H1 (cell line): ENCODE data around the gene MINAR1. TPM values are rescaled to one million over a fixed set of nuclear protein-coding genes. Genes with fewer than 3 reads are reported as not detected.

ENCODE experiments used
- CTCF ChIA-PET: fragments of 300-600 bp; sonication (Branson Sonifier 250); formaldehyde crosslinking; loops from one replicate; lab custom pipeline; 2021; ENCODE audit not compliant: partially characterized antibody; lab: Charles Lee
- POLR2A ChIA-PET: fragments of 300-600 bp; sonication (Branson Sonifier 250); formaldehyde crosslinking; loops from one replicate; lab custom pipeline; 2021; ENCODE audit warnings: inconsistent platforms; ENCODE audit not compliant: partially characterized antibody; lab: Charles Lee
- DNase-seq, 2 experiments: peaks; one replicate each; pipeline versions ENCODE4 v3.0.0 to v3.0.0-alpha.2; 2010 to 2022; ENCODE audit warnings: low spot score in 2 of 2, low read depth in 1 of 2, mixed read lengths in 1 of 2
- FAIRE-seq: peaks from 2 replicates; lab custom pipeline; 2011; peaks lifted over from hg19 to GRCh38; lab: Jason Lieb, UNC
- H2AFZ ChIP-seq: 2 replicates; pipeline ENCODE4 v1.8.1; 2012; ENCODE audit warnings: low read length, inconsistent platforms
- H2AK5ac ChIP-seq: 2 replicates; pipeline ENCODE4 v1.6.1; 2013; ENCODE audit warnings: low read depth, low read length
- H2BK120ac ChIP-seq: replicated peaks from 2 replicates; pipeline ENCODE3; 2013; ENCODE audit warnings: low read depth, low read length, inconsistent platforms
- H2BK12ac ChIP-seq: 2 replicates; pipeline ENCODE4 v1.6.1; 2013; ENCODE audit warnings: low read depth, low read length
- H2BK15ac ChIP-seq: 2 replicates; pipeline ENCODE4 v1.6.1; 2013; ENCODE audit warnings: low read length
- H2BK20ac ChIP-seq: 2 replicates; pipeline ENCODE4 v1.6.1; 2013; ENCODE audit warnings: low read length
- H2BK5ac ChIP-seq: 2 replicates; pipeline ENCODE4 v1.6.1; 2013; ENCODE audit warnings: low read depth, low read length
- H3K14ac ChIP-seq: 2 replicates; pipeline ENCODE4 v1.6.1; 2013; ENCODE audit warnings: inconsistent platforms; ENCODE audit not compliant: insufficient read length
- H3K18ac ChIP-seq: 2 replicates; pipeline ENCODE4 v1.6.1; 2013; ENCODE audit warnings: low read length; ENCODE audit errors: extremely low read depth
- H3K23ac ChIP-seq: 2 replicates; pipeline ENCODE4 v1.6.1; 2013; ENCODE audit warnings: inconsistent platforms; ENCODE audit not compliant: insufficient read length
- H3K23me2 ChIP-seq: 2 replicates; pipeline ENCODE4 v1.6.1; 2013; ENCODE audit warnings: low read depth, low read length
- H3K27ac ChIP-seq: 2 replicates; pipeline ENCODE4 v1.6.1; 2011; ENCODE audit warnings: low read depth, low read length, inconsistent platforms
- H3K27me3 ChIP-seq, 4 experiments: replicated peaks in 1 of 4; 1 replicate in 1 of 4; 2 replicates in 3 of 4; pipeline versions ENCODE4 v1.6.1 to v1.8.1; 2011 to 2013; ENCODE audit warnings: low read length in 3 of 4, mild to moderate bottlenecking in 3 of 4, inconsistent platforms in 2 of 4, mixed read lengths in 2 of 4, moderate library complexity in 1 of 4; ENCODE audit not compliant: control insufficient read depth in 3 of 4, insufficient read depth in 3 of 4; ENCODE audit errors: extremely low read depth in 1 of 4
- H3K36me3 ChIP-seq, 4 experiments: 2 replicates each; pipeline versions ENCODE4 v1.6.1 to v1.8.1; 2011 to 2013; ENCODE audit warnings: mild to moderate bottlenecking in 4 of 4, low read length in 3 of 4, moderate library complexity in 2 of 4, control low read depth in 1 of 4, inconsistent platforms in 1 of 4; ENCODE audit not compliant: insufficient read depth in 4 of 4, control insufficient read depth in 2 of 4
- H3K4ac ChIP-seq: replicated peaks from 2 replicates; pipeline ENCODE3; 2013; ENCODE audit warnings: low read length, low read depth, mixed read lengths, inconsistent platforms; ENCODE audit not compliant: insufficient read length
- H3K4me1 ChIP-seq, 4 experiments: replicated peaks in 1 of 4; 1 replicate in 1 of 4; 2 replicates in 3 of 4; pipeline versions ENCODE4 v1.6.1 to v1.8.1; 2011 to 2013; ENCODE audit warnings: low read length in 3 of 4, inconsistent platforms in 2 of 4, mixed read lengths in 1 of 4; ENCODE audit not compliant: insufficient read depth in 4 of 4, control insufficient read depth in 3 of 4
- H3K4me2 ChIP-seq, 2 experiments: 2 replicates each; pipeline versions ENCODE4 v1.6.1 to v1.8.1; 2011 to 2013; ENCODE audit warnings: low read depth in 2 of 2, low read length in 2 of 2, control low read depth in 1 of 2, inconsistent platforms in 1 of 2, mild to moderate bottlenecking in 1 of 2; ENCODE audit not compliant: insufficient read depth in 1 of 2
- H3K4me3 ChIP-seq, 4 experiments: fragments of 200-600, 300-600 bp in 1 of 4; sonication (generic), shearing (Covaris generic), sonication (Bioruptor Twin) in 1 of 4; 2 replicates each; pipeline versions ENCODE4 v1.5.1 to v1.8.1; 2011 to 2016; ENCODE audit warnings: low read length in 4 of 4, low read depth in 3 of 4, control low read depth in 2 of 4, inconsistent platforms in 2 of 4, mild to moderate bottlenecking in 2 of 4, mixed read lengths in 1 of 4, moderate library complexity in 1 of 4; ENCODE audit not compliant: insufficient read depth in 2 of 4; ENCODE audit errors: extremely low read depth in 1 of 4
- H3K56ac ChIP-seq: replicated peaks from 2 replicates; pipeline ENCODE3; 2013; ENCODE audit warnings: low read depth, mild to moderate bottlenecking, mixed read lengths, low read length, inconsistent platforms; ENCODE audit not compliant: insufficient read length
- H3K79me1 ChIP-seq: 2 replicates; pipeline ENCODE4 v1.6.1; 2013; ENCODE audit warnings: low read depth, low read length, control low read depth
- H3K79me2 ChIP-seq, 2 experiments: 2 replicates each; pipeline versions ENCODE4 v1.6.1 to v1.8.1; 2012 to 2013; ENCODE audit warnings: low read length in 2 of 2, mild to moderate bottlenecking in 2 of 2, inconsistent platforms in 1 of 2; ENCODE audit not compliant: insufficient read depth in 2 of 2, control insufficient read depth in 1 of 2
- H3K9ac ChIP-seq, 4 experiments: replicated peaks in 1 of 4; 1 replicate in 1 of 4; 2 replicates in 3 of 4; pipeline versions ENCODE4 v1.6.1 to v1.8.1; 2011 to 2013; ENCODE audit warnings: low read depth in 3 of 4, low read length in 3 of 4, control low read depth in 2 of 4, mild to moderate bottlenecking in 2 of 4, moderate library complexity in 2 of 4, inconsistent platforms in 1 of 4; ENCODE audit errors: extremely low read depth in 1 of 4
- H3K9me3 ChIP-seq, 2 experiments: 2 replicates each; pipeline versions ENCODE4 v1.6.1 to v1.8.1; 2012 to 2013; ENCODE audit warnings: mild to moderate bottlenecking in 2 of 2, moderate library complexity in 2 of 2, control low read depth in 1 of 2, inconsistent platforms in 1 of 2, low read depth in 1 of 2, low read length in 1 of 2, mixed read lengths in 1 of 2; ENCODE audit not compliant: insufficient read depth in 2 of 2
- H4K20me1 ChIP-seq, 2 experiments: replicated peaks in 1 of 2; 2 replicates each; pipeline versions ENCODE3 to v1.8.1; 2011 to 2013; ENCODE audit warnings: inconsistent platforms in 2 of 2, low read length in 2 of 2, mild to moderate bottlenecking in 1 of 2; ENCODE audit not compliant: insufficient read depth in 2 of 2, control insufficient read depth in 1 of 2
- H4K5ac ChIP-seq: 2 replicates; pipeline ENCODE4 v1.6.1; 2013; ENCODE audit warnings: low read length, low read depth, mixed read lengths, inconsistent platforms; ENCODE audit not compliant: insufficient read length
- H4K8ac ChIP-seq: 2 replicates; pipeline ENCODE4 v1.8.0; 2013; ENCODE audit warnings: mild to moderate bottlenecking, moderate library complexity, low read length, inconsistent platforms; ENCODE audit not compliant: insufficient read depth; ENCODE audit errors: extremely low read depth
- H4K91ac ChIP-seq: replicated peaks from 2 replicates; pipeline ENCODE3; 2013; ENCODE audit warnings: low read length, mixed read lengths, inconsistent platforms; ENCODE audit not compliant: insufficient read length
- ASH2L ChIP-seq: fragments of 200-600, 300-600 bp; sonication (generic); IDR thresholded peaks from one replicate; pipeline ENCODE4 v1.7.1; 2017; ENCODE audit warnings: low read length
- CTBP2 ChIP-seq: IDR thresholded peaks from 2 replicates; pipeline ENCODE4 v1.7.0; 2011; ENCODE audit warnings: borderline replicate concordance, mild to moderate bottlenecking, moderate library complexity, mixed read lengths, low read length; ENCODE audit not compliant: insufficient read depth, insufficient read length
- EP300 ChIP-seq, 2 experiments: IDR thresholded peaks; 1 replicate in 1 of 2; 2 replicates in 1 of 2; pipeline ENCODE4 v1.6.1; 2011 to 2012; ENCODE audit warnings: low read depth in 2 of 2, low read length in 2 of 2, mild to moderate bottlenecking in 2 of 2, borderline replicate concordance in 1 of 2, inconsistent platforms in 1 of 2, moderate library complexity in 1 of 2
- EZH2 ChIP-seq: fragments of 200-600 bp; sonication (generic); IDR thresholded peaks from 2 replicates; pipeline ENCODE4 v1.7.1; 2012; ENCODE audit warnings: low read depth, mild to moderate bottlenecking, moderate library complexity, low read length, inconsistent platforms; ENCODE audit not compliant: severe bottlenecking
- GTF2F1 ChIP-seq: IDR thresholded peaks from 2 replicates; pipeline ENCODE4 v1.6.1; 2012; ENCODE audit warnings: low read depth, low read length, improper control_type of control experiment, borderline replicate concordance
- USF2 ChIP-seq: IDR thresholded peaks from 2 replicates; pipeline ENCODE4 v1.6.1; 2011; ENCODE audit warnings: low read length, improper control_type of control experiment
- WGBS, 2 experiments: shearing (Covaris generic) in 1 of 2; methylation state at CpG; one replicate each; pipeline versions ENCODE4 v1.1.6 to v1.1.7; 2013 to 2015; ENCODE audit warnings: low lambda C conversion rate in 2 of 2, mixed read lengths in 2 of 2, inconsistent platforms in 1 of 2, low coverage in 1 of 2, missing lambda C conversion rate in 1 of 2; ENCODE audit not compliant: insufficient replicate concordance in 2 of 2, insufficient coverage in 1 of 2, insufficient read length in 1 of 2; ENCODE audit errors: extremely low coverage in 1 of 2, missing lambda C conversion rate in 1 of 2; 5-methylcytosine and 5-hydroxymethylcytosine counted together
- polyA plus RNA-seq, 7 experiments: library from polyadenylated mRNA; depleted of rRNA in 3 of 7; stranded (reverse) in 5 of 7; unstranded in 2 of 7; fragments of >200 nt in 5 of 7; fragments of 200-250 nt in 2 of 7; gene quantifications; 1 replicate in 5 of 7; 2 replicates in 1 of 7; 4 replicates in 1 of 7; pipeline versions ENCODE4 v1.2.1 to v1.2.3, GENCODE V29; 2011 to 2013; ENCODE audit warnings: missing spikeins in 2 of 7, mixed read lengths in 2 of 7
- total RNA-seq: library from RNA; stranded (reverse); fragmentation: NEBNext Ultra II Directional; extraction: Animal tissue kit (Norgen Biotek cat#: 25700); gene quantifications from 2 replicates; pipeline ENCODE4 v1.2.1, GENCODE V29; 2021

MINAR1 gene
- total and polyA plus RNA-seq, 2 of the 8 experiments (the other 6 are each of a cell fraction or from before 2014, with no cell fraction given): 0.17 to 0.67 TPM

GRCh38 chr15:79454063-79454462, 21.9 kb downstream of the MINAR1 start:
- 91% methylated on average over 3 of the region's 3 CpGs; no CpG with 5 or more reads in 1 of the 2 experiments for WGBS, 2 experiments
- H2BK12ac ChIP-seq: no peak overlapping the region
- no peak for FAIRE-seq

More at GRCh38 chr15:79454063-79454462, 21.9 kb downstream of the MINAR1 start:
- no peak overlapping the region for H2BK20ac ChIP-seq
- H3K23ac ChIP-seq: no peak overlapping the region
- no peaks in the 10 kb centered on the region for H3K79me2 ChIP-seq
- no peak overlapping the region for H3K18ac ChIP-seq
- no peak overlapping the region for H2BK120ac ChIP-seq
- H3K4me1 ChIP-seq: peaks cover 0 to 10% (median 6%) of the 10 kb centered on the region in 4 experiments; a peak in 5 of 7 replicates
- no peak overlapping the region for H3K14ac ChIP-seq
- no peak overlapping the region for H4K91ac ChIP-seq
- no peak overlapping the region for H3K56ac ChIP-seq
- H3K4ac ChIP-seq: no peak overlapping the region
- no peak overlapping the region for H3K4me2 ChIP-seq
- no peak overlapping the region for H3K9ac ChIP-seq
- no peaks in the 10 kb centered on the region for H3K9me3 ChIP-seq
- POLR2A ChIA-PET: no interaction called here
- no peaks in the 10 kb centered on the region; a peak in 1 of 8 replicates for H3K36me3 ChIP-seq
- no peak for DNase-seq
- H4K5ac ChIP-seq: no peak overlapping the region
- no peak overlapping the region for H3K4me3 ChIP-seq
- H2BK5ac ChIP-seq: no peak overlapping the region
- H2AK5ac ChIP-seq: no peak overlapping the region
- no peaks in the 10 kb centered on the region for H3K79me1 ChIP-seq
- H3K23me2 ChIP-seq: peaks cover 9% of the 10 kb centered on the region; the same call in 1 of the 2 replicates
- CTCF ChIA-PET: interaction anchor here (0.7 to 9.4 kb wide), 3 partner anchors 17 to 1005 kb away, joined by 3 to 129 read pairs (median 3); no protein-coding TSS in a partner anchor
- TF ChIP-seq ASH2L (no peak), CTBP2 (no peak), USF2 (no peak), EZH2 (no peak), EP300 (IDR thresholded peaks at IDR 0.05; ENCODE audit: borderline replicate concordance in 1 of 2, low read depth in 2 of 2, low read length in 2 of 2) (no peak), GTF2F1 (no peak)
- H3K27ac ChIP-seq: no peak overlapping the region
- H4K8ac ChIP-seq: no peak overlapping the region
- no peaks in the 10 kb centered on the region; a peak in 1 of 7 replicates for H3K27me3 ChIP-seq
- no peak overlapping the region for H2BK15ac ChIP-seq
- no peak overlapping the region for H2AFZ ChIP-seq
- peaks cover 0 to 7% of the 10 kb centered on the region in 2 experiments for H4K20me1 ChIP-seq
